Activated gamma-delta T cell treated with Interleukin-2 at 50 U/mL for 16 hours (primary cell): ENCODE measurements around the gene AFG1L.

Experiments used
- DNase-seq: peaks from one replicate; pipeline ENCODE4 v3.0.0-alpha.2; 2020

AFG1L gene

DNA sequence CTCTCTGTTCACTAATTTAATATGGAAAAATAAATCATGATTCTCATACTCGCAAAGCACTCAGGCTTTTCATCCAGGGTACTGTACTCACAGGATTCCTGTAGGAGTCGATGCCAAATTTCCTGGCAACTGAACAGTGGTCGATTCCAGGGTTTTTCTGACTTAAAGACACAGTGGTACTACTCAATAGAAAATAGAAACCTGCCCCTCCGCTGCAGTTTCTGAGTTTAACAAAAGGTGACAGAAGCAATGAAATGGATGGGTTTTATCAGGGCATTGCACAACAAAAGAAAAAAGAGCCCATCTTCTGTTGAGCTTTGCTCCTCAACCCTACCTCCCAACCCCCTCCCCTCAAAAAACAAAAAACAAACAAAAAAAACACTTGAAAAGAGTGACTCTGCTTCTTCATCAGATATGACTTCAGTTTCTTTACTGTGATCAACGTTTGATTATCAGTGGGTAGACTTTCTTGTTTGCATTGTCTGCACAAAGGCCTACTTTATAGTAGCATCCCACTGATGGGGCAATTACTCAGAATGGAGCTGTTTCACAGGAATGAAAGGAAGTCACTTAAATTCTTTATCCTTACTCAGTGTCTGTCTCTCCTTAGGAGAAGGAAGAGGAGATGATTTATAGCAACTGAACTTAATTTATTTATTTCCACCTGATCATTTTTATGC, 169.7 kb downstream of the AFG1L start:
- no peak for DNase-seq

DNA sequence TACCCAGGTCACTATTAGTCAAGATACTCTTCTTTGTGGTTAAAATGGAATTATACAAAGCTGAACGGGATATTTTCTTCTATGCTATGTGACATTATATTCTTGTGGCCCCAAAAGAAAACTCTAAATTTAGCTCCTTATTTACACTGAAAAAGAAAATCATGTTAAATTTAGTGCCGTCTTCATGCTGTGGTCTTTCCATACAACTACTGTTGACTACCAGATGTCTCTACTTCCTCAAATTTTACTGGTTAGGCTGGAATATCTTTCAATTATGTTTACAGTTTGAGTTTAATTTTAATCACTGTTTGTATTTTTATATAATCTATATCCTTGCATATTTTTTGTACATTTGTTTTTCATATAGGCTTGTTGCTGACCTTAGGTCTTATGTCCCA, 170.2 kb downstream of the AFG1L start:
- DNase-seq = no peak

DNA sequence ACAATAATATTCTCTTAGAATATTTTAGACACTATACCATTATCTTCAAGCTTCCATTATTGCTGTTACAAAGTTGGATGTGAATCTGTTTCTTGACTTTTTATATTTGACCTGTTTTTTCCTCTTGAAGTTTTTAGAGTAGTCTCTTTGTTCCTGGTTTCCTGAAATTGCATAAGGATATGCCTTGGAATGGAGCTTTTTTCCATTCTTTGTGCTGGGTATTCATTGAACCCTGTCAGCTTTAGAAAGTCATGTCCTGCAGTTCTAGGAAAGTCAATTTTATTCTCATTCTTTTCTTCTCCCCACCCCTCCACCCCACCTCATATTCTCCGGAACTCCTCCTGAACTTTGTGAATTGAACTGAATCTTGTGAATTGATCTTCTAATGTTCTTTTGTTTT, 173.5 kb downstream of the AFG1L start:
- DNase-seq = no peak

DNA sequence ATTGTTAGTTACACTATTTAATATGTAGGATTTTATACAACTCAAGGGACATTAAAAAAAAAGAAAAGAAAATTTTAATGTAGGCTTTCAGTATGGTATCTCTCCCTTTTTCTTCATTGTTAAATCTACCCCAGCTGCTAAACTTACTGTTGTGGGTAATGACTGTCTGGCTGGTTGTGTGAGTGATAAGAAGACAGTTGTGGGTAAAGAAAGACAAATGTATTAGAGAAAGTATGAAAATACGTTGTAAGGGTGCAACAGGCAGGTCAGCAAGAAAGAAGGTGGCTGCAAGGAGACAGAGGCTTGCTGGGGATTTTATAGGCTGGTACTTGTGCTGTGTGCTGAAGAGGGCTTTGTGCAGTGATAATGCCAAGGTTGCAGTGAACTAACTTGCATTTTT, 174.5 kb downstream of the AFG1L start:
- no peak for DNase-seq

DNA sequence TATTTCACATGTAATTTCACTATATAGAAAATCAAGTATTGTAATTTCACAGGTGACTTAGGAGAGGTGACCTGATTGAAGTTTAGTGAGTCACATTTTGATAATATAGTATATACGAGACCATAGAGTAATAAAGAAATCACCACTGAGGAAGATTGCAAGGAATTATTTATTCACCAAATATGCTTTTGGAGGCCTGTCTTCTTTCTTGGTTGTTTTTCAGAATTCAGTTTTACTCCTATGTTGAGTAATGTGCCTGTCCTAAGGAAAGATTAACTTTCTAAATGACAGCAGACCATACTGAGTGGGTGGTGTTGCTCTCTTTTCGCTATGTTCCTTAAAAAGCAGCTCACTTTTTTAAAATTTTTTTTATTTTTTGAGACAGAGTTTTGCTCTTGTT, 178.3 kb downstream of the AFG1L start:
- no peak for DNase-seq

DNA sequence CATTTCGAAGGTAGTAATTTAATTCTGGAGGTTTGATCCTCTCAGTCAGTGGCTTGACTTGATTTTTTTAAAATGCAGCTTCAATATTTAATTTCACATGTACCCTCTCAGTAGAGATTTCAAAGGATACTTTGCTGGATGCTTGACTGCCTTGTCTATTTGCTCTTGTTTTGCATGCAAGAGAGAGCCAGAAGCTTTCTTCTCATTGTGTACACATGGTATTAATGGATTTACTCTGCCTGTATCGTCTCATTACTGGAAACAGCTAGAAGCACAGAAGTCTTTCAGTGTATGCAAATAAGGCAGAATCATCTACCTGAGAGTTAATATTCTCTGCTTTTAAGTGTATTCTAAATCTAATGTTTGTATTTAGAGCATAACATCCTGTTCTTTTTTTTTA, 181.5 kb downstream of the AFG1L start:
- DNase-seq = no peak

DNA sequence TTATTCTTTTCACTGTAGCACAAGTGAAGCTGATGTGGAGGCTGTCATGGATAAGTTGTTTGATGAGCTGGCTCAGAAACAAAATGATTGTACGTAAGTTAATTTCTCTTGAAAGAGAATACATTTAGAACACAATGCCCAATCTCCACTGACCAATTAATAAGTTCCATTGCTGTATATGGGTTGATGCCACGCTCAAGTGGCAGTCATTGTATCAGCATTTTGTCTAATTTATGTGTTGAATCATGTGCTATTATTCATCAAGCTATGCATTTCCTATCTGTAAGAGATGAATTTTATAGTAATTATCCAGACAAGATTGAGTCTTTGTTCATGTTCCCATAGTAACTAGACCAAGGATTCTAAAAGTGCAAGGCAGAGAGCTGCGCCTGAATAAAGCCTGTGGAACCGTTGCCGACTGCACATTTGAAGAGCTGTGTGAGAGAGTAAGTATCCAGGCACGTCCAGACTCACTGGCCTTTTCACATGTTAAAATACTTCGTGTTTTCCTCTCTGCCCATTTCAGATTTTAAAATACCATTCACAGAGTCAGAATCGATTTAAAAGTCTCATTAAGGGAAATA, 182.1 kb downstream of the AFG1L start:
- DNase-seq = no peak

DNA sequence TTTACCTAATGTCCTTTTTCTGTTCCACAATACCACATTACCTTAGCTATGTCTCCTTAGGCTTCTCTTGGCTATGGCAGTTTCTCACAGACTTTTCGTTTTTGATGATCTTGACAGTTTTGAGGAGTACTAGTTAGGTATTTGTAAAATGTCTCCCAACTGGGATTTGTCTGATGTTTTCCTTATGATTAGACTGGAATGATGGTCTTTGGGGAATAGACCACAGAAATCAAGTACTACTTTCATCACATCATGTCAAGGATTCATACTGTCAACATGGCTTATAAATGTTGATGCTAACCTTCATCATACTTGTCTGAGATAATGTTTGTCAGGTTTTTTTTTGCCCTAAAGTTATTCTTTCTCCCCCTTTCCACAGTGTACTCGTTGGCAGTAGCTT, 187.7 kb downstream of the AFG1L start:
- no peak for DNase-seq

DNA sequence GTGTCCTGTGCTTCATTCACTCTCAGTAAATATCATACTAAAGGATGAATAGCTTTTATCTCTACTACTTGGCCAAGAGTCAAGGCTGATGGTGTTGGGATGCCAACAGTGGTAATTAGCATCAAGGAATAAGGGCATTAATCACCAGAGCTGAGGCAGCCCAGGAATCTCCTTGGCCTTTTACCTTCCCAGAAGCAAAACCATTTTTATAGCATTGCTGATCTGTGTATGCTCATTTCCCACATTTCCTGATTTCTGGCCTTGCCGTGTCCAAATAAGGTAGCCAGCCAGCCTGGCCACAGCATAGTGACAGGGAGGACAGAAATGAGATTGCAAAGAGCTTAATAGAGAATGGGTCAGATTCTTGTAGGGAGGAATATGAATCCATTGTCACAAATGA, 189.2 kb downstream of the AFG1L start:
- DNase-seq = no peak

DNA sequence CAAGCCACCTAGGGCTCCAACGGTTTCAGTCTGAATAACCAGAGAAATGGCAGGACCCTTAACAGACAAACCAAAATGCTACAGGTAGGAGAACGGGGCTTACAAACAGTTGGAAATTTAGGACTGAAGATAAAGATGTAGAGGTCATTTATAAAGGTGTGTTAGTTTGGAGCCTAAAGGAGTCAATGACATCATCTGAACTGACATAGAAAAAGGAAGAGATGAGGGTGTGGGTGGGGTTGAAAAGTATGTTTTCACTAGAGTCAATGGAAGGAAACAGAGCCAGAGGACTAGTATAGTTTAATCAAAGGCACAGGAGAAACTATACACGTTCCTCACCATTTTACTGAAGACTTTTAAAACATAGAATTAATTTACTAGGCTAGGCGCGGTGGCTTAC, 194.8 kb downstream of the AFG1L start:
- no peak for DNase-seq

DNA sequence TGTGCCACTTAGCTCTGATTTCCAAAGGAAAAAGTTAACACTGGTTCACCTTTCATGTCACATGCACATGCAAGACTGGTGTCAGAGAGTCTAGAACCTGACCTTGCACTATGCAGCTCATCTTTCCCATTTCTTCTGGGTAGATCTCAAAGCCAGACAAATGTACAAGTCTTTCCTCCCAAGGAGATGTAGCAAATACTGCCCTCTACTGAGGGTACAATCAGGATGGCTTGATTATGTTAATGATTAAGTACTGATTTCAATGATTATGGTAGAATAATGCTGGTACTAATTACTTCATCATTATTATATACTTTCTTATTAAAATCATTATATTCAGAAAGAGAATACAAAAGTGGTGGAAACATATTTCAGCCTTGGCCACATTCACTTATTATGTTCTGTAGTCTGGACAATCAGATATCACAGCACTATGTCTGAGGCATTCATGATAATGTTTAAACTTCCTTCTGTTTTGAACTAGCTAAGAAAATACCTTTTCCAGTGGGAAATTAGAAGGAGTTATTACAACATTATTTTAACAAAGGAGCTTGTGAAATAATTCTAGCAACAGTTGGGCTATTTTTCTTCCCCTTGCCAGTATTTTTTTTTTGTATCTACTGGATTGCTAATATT, 197.4 kb downstream of the AFG1L start:
- DNase-seq = no peak

DNA sequence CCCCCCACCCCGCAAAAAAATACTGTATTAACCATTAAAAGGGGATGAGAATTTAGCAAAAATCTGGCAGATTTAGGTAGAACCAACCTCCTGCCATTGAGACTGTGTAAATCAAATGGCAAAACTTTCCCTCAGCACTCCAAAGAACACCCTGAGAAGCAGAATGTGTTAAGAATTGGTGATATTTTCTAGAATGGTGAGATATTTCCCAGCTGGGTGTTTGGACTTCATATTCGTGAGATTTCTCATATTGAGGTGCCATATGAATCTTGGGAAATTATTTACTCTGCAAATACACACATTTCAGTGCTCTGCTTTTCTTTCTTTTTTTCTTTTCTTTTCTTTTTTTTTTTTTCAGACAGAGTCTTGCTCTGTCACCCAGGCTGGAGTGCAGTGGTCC, 199.6 kb downstream of the AFG1L start:
- DNase-seq = no peak

DNA sequence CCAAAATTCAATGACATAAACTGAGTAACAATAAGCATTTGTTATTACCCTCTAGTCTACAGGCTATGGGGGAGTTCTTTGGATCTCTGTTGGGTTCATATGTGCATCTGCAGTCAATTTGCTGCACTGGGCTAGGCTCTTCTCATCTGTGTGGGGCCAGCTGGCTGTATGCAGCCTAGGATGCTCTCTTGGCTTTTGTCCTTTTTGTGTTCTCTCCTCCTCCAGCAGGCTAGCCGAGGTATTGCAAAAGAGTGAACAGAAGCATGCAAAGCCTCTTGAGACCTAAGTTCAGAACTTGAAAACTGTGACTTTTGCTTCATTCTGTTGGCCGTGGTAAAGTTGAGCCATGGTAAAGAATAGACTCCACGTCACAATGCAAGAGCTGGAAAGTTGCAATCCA, 203.0 kb downstream of the AFG1L start:
- DNase-seq = no peak

DNA sequence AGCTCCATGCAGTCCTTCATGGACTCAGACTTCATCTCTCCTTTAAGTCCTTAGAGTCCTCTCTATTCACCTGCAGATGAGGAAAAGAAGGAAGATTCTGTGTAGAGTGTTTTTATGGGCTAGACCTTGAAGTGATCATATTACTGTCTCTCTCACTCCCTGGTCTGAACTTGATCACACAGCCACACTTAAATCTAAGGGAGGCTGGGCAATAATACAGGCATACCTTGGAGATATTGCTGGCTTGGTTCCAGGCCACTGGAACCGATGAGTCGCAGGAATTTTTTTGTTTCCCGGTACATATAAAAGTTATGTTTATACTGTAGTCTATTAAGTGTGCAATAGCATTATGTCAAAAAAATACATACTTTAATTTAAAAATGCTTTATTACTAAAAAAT, 206.7 kb downstream of the AFG1L start:
- DNase-seq = no peak

DNA sequence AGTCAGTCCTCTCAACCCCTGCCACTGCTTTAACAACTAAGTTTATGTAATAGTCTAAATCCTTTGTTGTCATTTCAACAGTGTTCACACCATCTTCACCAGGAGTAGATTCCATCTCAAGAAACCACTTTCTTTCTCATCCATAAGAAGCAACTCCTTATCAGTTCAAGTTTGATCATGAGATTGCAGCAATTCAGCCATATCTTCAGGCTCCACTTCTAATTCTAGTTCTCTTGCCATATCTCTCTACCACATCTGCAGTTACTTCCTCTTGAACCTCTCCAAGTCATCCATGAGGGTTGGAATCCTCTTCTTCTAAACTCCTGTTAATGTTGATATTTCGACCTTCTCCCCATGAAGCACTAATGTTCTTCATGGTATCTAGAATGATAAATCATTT, 208.0 kb downstream of the AFG1L start:
- no peak for DNase-seq

DNA sequence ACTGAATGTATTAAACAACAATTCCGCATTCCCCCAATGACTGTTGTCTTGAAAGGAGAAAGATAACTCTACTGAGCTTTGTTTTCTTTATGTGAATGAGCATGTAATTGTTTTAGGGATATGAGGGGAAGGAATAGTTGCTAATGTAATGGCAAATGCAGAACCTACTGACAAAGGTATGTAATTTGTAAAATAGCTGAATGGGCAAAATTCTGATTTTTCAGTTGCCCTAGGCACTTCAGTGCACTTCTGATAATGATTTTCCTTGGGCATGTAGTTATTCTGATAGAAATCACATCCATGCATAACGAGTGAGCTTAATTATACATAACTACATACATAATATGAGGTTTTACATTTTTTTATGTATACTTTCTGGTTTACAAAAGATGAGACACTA, 212.5 kb downstream of the AFG1L start:
- DNase-seq = no peak

DNA sequence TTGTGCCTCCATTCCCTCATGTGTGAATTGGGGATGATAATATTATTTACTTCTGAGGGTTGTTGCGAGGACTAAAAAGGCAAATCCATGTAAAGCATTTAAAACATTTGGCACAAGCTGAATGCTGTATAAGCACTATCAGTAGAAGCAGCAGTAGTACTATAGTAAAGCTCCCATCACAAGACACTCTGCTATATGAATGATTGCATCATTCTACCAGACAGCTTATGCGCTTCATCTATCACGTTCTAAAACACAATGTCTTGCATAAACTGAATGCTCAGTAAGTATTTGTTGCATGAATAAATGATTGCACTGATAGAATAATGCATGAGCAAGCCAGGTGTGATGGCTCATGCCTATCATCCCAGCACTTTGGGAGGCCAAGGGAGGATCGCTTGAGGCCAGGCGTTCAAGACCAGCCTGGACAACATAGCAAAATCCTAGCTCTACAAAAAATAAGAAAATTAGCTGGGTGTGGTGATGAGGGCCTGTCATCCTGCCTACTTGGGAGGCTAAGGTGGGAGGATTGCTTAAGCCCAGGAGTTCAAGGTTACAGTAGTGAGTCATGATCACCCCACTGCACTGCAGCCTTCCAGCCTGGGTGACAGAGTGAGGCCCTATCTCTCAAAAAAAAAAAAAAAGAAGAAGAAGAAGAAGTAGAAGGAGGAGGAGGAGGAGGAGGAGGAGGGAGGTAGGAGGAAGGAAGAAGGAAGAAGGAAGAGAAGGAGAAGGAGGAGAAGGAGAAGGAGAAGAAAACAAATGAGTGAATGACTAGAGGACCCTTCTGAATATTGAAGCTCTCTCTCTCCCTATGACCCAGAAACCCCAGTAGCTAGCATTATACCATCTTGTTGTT, 215.8 kb downstream of the AFG1L start:
- no peak for DNase-seq

DNA sequence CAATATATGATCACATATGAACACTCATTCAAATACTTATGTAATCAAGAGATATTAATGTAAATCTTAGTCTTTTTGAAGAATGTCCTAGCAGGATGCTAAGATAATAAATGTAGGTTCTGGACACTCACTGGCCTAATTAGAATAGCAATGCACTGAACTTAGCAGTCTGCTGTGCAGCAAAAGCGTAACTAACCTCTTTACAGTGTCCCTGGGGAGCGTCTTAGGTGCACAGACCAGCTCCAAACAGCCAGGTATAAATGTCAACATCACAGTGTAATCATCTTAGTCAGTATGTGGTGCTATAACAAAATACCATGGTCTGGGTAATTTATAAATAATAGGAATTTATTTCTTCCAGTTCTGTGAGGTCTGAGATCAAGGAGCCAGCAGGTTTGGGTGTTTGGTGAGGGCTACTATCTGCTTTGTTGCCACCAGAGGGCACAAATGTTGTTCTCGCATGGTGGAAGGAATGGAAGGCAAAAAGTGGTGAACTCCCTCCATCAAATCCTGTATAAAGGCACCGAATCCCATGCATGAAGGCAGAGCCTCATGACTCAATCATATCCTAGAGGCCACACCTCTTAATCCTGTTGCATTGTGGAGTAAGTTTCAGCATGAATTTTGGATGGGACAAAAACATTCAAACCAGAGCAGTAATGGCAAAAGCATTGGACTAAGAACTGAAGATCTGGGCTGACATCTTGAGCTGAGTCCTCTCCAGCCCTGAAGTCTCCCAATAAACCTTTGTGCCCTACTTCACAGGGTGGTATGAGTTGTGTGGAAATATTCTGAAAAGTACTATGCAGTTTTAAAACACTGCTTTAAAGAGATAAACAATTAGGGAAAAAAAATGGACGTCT, 224.1 kb downstream of the AFG1L start:
- DNase-seq = no peak

DNA sequence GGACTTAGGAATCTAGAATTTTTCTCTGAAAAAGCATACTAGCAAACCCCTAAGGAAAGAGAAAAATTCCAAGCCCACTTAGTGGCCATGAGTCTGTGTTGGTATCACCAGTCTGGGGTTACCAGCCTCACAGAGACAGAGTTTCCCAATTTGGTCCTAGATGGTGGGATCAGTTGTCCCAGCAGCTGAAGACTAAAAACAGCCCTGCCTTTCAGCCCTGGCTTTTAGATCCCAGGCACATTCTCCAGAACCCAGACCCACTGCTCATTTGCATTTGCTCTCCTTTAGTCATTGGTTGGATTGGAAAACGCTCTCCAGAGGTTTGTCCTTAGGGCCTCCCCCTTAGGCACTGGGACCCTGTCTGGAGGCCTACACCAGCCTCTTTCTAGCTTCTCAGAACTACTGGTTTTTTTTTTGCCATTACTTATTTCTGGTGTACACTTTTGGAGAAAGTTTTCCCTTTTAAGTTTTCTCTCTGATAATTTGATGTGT, 226.8 kb downstream of the AFG1L start:
- no peak for DNase-seq

DNA sequence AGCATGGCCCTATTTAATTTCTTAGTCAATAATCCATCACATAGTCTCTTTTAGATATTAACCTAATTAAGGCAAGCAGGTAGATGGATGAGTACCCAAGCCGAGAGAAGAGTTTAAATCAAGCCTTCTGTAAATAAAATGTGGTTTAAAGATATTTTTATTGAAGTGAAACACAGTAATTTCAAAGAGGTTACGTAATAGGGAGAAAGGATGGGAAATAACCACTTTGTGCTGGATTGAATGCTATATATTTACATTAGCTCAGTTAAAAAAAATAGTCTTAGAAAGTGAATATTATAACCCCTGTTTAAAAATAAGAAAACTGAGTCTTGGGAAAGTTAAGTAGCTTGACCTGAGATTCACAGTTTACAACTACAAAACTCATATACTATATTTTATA, 228.8 kb downstream of the AFG1L start:
- no peak for DNase-seq

DNA sequence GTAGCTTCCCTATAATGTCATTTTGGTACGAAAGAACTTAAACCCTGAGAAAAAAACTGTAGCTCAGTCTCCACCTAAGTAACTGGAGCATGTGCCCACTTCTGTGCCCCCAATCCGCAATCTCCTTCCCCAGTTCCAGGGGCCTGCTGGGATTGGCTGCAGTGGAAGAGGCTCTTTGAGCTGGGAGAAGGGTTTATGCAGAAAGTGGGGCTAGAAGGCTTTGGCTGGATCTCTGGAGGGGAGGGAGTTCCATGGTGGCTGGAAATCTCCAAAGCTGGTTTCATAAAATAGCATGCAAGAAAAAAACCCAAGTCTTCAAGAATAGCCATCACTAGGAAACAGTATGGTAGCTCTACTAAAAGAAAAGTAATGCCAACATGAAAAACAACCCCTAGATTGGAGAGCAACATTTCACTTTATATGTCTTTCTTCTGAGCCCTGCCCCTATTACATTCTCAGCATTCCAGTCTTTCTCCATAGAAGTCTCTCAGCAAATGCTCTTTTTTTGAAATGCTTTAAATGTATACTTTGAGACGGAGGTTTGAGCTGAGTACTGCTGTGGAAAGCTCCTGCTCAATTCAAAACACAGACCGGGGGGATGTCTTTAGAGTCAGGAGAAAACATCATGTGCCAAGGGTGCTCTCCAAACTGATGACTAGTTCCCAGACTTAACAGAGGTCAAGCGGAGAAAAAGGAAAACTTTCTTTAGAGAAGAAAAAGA, 229.8 kb downstream of the AFG1L start:
- no peak for DNase-seq

DNA sequence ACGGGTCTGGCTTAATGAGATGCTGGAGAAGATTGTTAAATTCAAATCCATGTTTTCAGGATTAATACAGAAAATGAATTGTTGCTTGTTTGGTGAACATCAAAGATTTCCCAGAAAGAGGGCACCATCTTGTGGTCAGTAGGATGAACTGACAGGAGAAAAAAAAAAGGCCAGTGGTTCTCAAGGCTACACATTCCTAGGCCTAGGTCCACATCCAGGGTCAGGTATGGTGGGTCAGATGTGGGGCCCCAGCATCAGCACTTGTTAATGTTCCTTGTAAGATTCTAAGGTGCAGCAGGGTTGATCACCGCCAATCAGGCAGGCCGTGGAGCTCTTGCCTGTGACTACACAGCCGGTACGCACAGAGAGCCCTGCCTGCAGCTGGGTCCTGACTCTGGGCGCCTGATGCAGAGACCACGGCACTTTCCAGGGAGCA, 231.9 kb downstream of the AFG1L start:
- no peak for DNase-seq
